ENCODE data around the gene CD300A.

- TF ChIP-seq CTCF (IDR thresholded peaks at IDR 0.05; ENCODE audit: low read depth, low read length) = no peak
- TF ChIP-seq MAX (IDR thresholded peaks at IDR 0.05; ENCODE audit: low read depth, low read length) = no peak
- TF ChIP-seq POLR2A (IDR thresholded peaks at IDR 0.05; ENCODE audit: extremely low read depth, insufficient read length) = no peak
- no peak for TF ChIP-seq MYC (IDR thresholded peaks at IDR 0.05; ENCODE audit: low read depth, low read length)
Observed at GRCh38 chr17:74435775-74436359, 30.6 kb upstream of the CD300A start.

Data from NB4 (cell line).